LNCaP clone FGC (cell line): ENCODE measurements around the gene TMEM245.

Experiments
- DNase-seq: peaks from one replicate; pipeline ENCODE4 v3.0.0-alpha.2; 2011; ENCODE audit warnings: low read depth
- H3K4me3 ChIP-seq: 2 replicates; pipeline ENCODE4 v1.5.1; 2011; ENCODE audit warnings: mild to moderate bottlenecking, low read depth, low read length, control low read depth
- TF ChIP-seq, protein P1 (sequence below): IDR thresholded peaks from 2 replicates; pipeline ENCODE4 v1.5.1; 2012; ENCODE audit warnings: mild to moderate bottlenecking; ENCODE audit not compliant: control insufficient read depth, insufficient read depth; ENCODE audit errors: extremely low read depth

TMEM245 gene

DNA sequence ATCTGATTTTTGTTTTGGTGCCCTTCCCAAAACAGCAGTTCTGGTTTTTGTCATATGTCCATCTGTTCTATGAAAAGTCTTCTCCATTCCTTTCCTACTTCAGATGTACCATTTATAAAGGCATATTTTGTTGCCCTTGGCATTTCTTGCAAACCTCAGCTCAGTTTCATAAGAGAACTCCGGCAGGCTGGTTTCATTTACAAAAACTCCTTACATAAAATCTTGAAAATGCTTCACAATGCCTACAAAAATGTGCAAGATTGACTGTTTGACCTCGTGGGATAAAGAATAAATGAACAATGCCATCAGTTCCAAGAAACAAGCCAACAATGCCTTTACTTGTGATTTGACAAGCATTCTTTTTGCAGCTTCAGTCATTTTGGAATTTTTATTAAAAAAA lies 67.3 kb downstream of the TMEM245 start:
- DNase-seq = no peak
- H3K4me3 ChIP-seq = no peak overlapping the region

DNA sequence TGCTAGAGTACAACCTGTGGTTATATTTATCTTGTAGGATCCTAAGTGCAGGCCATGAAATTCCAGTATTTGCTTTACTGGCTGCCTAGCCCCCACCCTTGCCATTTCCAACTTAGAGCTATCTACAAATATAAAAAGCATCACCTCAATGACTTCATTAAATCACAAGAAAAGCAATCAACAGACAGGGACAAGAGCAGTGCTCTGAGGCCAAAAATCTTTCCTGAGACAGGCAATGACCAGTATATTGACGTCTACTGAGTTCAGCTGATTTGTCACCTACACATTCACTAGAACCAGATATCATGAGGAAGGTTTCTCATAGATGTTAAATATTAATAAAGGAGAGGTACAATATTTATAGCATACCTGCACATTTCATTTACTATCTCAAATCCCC lies 68.0 kb downstream of the TMEM245 start:
- DNase-seq = no peak
- no peak overlapping the region for H3K4me3 ChIP-seq
- TF ChIP-seq, protein P1, sequence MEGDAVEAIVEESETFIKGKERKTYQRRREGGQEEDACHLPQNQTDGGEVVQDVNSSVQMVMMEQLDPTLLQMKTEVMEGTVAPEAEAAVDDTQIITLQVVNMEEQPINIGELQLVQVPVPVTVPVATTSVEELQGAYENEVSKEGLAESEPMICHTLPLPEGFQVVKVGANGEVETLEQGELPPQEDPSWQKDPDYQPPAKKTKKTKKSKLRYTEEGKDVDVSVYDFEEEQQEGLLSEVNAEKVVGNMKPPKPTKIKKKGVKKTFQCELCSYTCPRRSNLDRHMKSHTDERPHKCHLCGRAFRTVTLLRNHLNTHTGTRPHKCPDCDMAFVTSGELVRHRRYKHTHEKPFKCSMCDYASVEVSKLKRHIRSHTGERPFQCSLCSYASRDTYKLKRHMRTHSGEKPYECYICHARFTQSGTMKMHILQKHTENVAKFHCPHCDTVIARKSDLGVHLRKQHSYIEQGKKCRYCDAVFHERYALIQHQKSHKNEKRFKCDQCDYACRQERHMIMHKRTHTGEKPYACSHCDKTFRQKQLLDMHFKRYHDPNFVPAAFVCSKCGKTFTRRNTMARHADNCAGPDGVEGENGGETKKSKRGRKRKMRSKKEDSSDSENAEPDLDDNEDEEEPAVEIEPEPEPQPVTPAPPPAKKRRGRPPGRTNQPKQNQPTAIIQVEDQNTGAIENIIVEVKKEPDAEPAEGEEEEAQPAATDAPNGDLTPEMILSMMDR = no peak

More for the DNA sequence above, 67.3 kb downstream of the TMEM245 start:
- TF ChIP-seq, protein P1 = no peak

DNA sequence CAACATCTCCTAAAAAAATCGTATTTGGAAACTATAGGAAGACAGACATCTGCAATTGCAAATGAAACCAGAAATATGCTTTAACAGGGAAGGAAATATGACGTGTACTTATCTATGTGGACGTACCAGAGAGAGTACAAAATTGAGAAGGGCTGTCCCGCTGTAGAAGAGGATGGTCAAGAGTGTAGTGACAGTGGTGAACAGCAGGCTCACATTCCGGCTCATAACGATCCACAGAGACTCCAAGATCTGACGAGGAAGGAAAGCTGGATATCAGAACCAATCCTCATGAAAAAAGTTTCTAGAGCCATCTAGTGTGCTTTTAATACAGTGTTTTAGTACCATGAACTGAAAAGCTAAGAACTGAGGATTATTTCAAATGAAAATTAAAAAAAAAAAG lies 69.3 kb downstream of the TMEM245 start:
- H3K4me3 ChIP-seq = no peak overlapping the region
- DNase-seq = no peak
- TF ChIP-seq, protein P1 = no peak

DNA sequence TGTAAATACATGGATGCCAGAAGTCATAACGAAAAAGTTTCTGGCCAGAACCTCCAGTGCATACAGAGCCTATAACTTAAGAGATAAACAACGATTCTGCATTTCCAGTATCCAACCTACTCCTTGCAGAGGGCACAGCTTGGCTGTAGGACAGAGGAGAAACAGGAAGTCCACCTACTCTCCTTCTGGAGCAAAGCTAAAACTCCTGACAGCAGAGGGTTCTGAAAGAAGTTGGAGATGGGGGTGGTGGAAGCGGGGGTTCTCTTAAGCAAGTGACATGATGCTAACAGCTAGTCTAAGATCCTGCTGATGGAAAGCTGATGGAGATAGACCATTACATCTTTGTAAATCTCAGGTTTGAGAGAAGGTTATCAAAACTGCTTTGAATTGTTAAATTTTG lies 70.9 kb downstream of the TMEM245 start:
- TF ChIP-seq, protein P1 = no peak
- DNase-seq = no peak
- no peak overlapping the region for H3K4me3 ChIP-seq

- H3K4me3 ChIP-seq = no peak overlapping the region
- TF ChIP-seq, protein P1 = no peak
- no peak for DNase-seq
Measured at GRCh38 chr9:109047259-109047658, 72.5 kb downstream of the TMEM245 start.

- TF ChIP-seq, protein P1 = no peak
- DNase-seq = no peak
- no peak overlapping the region for H3K4me3 ChIP-seq
Measured at GRCh38 chr9:109046346-109046745, 73.4 kb downstream of the TMEM245 start.

- TF ChIP-seq, protein P1 = no peak
- no peak overlapping the region for H3K4me3 ChIP-seq
- DNase-seq = no peak
Measured at GRCh38 chr9:109043578-109043977, 76.2 kb downstream of the TMEM245 start.
